SK-N-SH treated with all-trans-retinoic acid at 6 μM for 48 hours (cell line): ENCODE data around the gene ARHGEF4.

ENCODE experiments used
- BACH2 ChIP-seq: fragments of 250-450 bp; sonication (Bioruptor Pico); IDR thresholded peaks from 2 replicates; pipeline ENCODE4 v1.9.0; 2021; ENCODE audit warnings: mild to moderate bottlenecking, borderline replicate concordance
- CREB5 ChIP-seq: fragments of 250-450 bp; sonication (Bioruptor Pico); IDR thresholded peaks from 2 replicates; pipeline ENCODE4 v1.5.1; 2020; ENCODE audit warnings: low read depth, mild to moderate bottlenecking, moderate library complexity
- CSDC2 ChIP-seq: fragments of 250-450 bp; sonication (Bioruptor Pico); IDR thresholded peaks from 2 replicates; pipeline ENCODE4 v1.5.0; 2020; ENCODE audit warnings: mild to moderate bottlenecking, moderate library complexity
- POU6F1 ChIP-seq: fragments of 250-450 bp; sonication (Bioruptor Pico); IDR thresholded peaks from 2 replicates; pipeline ENCODE4 v1.8.0; 2021; ENCODE audit warnings: low read depth, mild to moderate bottlenecking, moderate library complexity, borderline replicate concordance
- ZC3H10 ChIP-seq: fragments of 250-450 bp; sonication (Bioruptor Pico); IDR thresholded peaks from 2 replicates; pipeline ENCODE4 v1.5.1; 2021; ENCODE audit warnings: mild to moderate bottlenecking, moderate library complexity
- ZFP3 ChIP-seq: fragments of 250-450 bp; sonication (Bioruptor Pico); IDR thresholded peaks from 2 replicates; pipeline ENCODE4 v1.5.0; 2020; ENCODE audit warnings: mild to moderate bottlenecking, moderate library complexity
- ZNF565 ChIP-seq: fragments of 450-650 bp; formaldehyde crosslinking; conservative IDR thresholded peaks from 2 replicates; pipeline ENCODE4 v1.5.0; 2020; ENCODE audit warnings: low read depth, mild to moderate bottlenecking, moderate library complexity

- TF ChIP-seq CREB5 (no peak), POU6F1 (CRISPR knock-in tag) (no peak), ZNF565 (CRISPR knock-in tag) (no peak), BACH2 (CRISPR knock-in tag) (no peak), CSDC2 (CRISPR knock-in tag) (no peak), ZC3H10 (CRISPR knock-in tag) (no peak), ZFP3 (CRISPR knock-in tag) (no peak)
Measured at GRCh38 chr2:131006561-131006960, 169.8 kb downstream of the ARHGEF4 start.
